HepG2 (cell line): ENCODE results near the gene JPH3. TPM values are rescaled to one million over a fixed set of nuclear protein-coding genes. Genes with fewer than 3 reads are reported as not detected.

Experiments used
- ATAC-seq: fragments of 200-7000 bp; cut with Tn5 transposase; 3 replicates; pipeline ENCODE4 v1.9.1; 2020; ENCODE audit warnings: mild to moderate bottlenecking, moderate library complexity
- BruUV-seq: library from RNA; stranded (reverse); fragments of 400-500 nt; replicated peaks from 2 replicates; lab custom pipeline; 2021; lab: Mats Ljungman, UMichigan
- CTCF ChIA-PET: fragments of 300-600 bp; formaldehyde crosslinking; extraction: SDS; loops from one replicate; lab custom pipeline; 2021; ENCODE audit warnings: low total read pairs, inconsistent platforms, low intra/inter-chr PET ratio; lab: Yijun Ruan, JAX
- POLR2A ChIA-PET: fragments of 350-600 bp; sonication (Branson Sonifier 250); formaldehyde crosslinking; loops from one replicate; lab custom pipeline; 2020; ENCODE audit warnings: antibody characterized with exemption, inconsistent platforms; lab: Yijun Ruan, JAX
- DNase-seq: peaks from one replicate; pipeline ENCODE4 v3.0.0-alpha.2; 2015; ENCODE audit warnings: low spot score
- FAIRE-seq: peaks from 3 replicates; lab custom pipeline; 2011; peaks lifted over from hg19 to GRCh38; lab: Jason Lieb, UNC
- H2AFZ ChIP-seq: one replicate; pipeline ENCODE4 v1.6.1; 2011; ENCODE audit warnings: low read length, inconsistent platforms
- H3K27ac ChIP-seq: fragments of 300-600 bp; 3 replicates; pipeline ENCODE4 v1.8.0; 2011; ENCODE audit warnings: mixed run types, mild to moderate bottlenecking, mixed read lengths, low read length, inconsistent platforms; ENCODE audit not compliant: insufficient read depth; ENCODE audit errors: extremely low read length
- H3K27me3 ChIP-seq, 2 experiments: fragments of 200-600 bp in 1 of 2; 2 replicates in 1 of 2; 3 replicates in 1 of 2; pipeline versions ENCODE4 v1.6.0 to v1.8.0; 2011; ENCODE audit warnings: low read length in 2 of 2, mild to moderate bottlenecking in 2 of 2, moderate library complexity in 2 of 2, inconsistent platforms in 1 of 2; ENCODE audit not compliant: insufficient read depth in 2 of 2, control insufficient read depth in 1 of 2
- H3K36me3 ChIP-seq, 2 experiments: fragments of 200-600 bp in 1 of 2; replicated peaks in 1 of 2; 2 replicates in 1 of 2; 3 replicates in 1 of 2; pipeline versions ENCODE4 v1.5.1 to v1.8.0; 2011; ENCODE audit warnings: low read length in 2 of 2, inconsistent platforms in 1 of 2; ENCODE audit not compliant: insufficient read depth in 2 of 2, control insufficient read depth in 1 of 2
- H3K4me1 ChIP-seq: 2 replicates; pipeline ENCODE4 v1.5.1; 2012; ENCODE audit warnings: low read length, inconsistent platforms; ENCODE audit not compliant: insufficient read depth
- H3K4me2 ChIP-seq: 2 replicates; pipeline ENCODE4 v1.6.0; 2011; ENCODE audit warnings: low read depth, low read length, inconsistent platforms
- H3K4me3 ChIP-seq, 3 experiments: fragments of 200-600 bp in 1 of 3; sonication (generic), shearing (Covaris generic) in 1 of 3; replicated peaks in 1 of 3; 2 replicates each; pipeline ENCODE4 v1.5.1; 2011 to 2016; ENCODE audit warnings: low read length in 3 of 3, inconsistent platforms in 2 of 3, low read depth in 2 of 3, mild to moderate bottlenecking in 2 of 3, control low read depth in 1 of 3, mixed read lengths in 1 of 3; ENCODE audit not compliant: insufficient read depth in 1 of 3
- H3K79me2 ChIP-seq: one replicate; pipeline ENCODE4 v1.6.1; 2011; ENCODE audit warnings: low read length, inconsistent platforms; ENCODE audit not compliant: insufficient read depth
- H3K9ac ChIP-seq: 2 replicates; pipeline ENCODE4 v1.6.0; 2011; ENCODE audit warnings: mild to moderate bottlenecking, low read depth, low read length, inconsistent platforms; ENCODE audit not compliant: insufficient read depth
- H3K9me3 ChIP-seq: 2 replicates; pipeline ENCODE4 v1.5.1; 2012; ENCODE audit warnings: mild to moderate bottlenecking, low read length
- H4K20me1 ChIP-seq: 2 replicates; pipeline ENCODE4 v1.6.0; 2011; ENCODE audit warnings: inconsistent platforms, mild to moderate bottlenecking, low read length, moderate library complexity; ENCODE audit not compliant: insufficient read depth
- FOXJ3 ChIP-seq: sonication (generic); formaldehyde crosslinking; IDR thresholded peaks from 2 replicates; pipeline ENCODE4 v1.4.0; 2020; ENCODE audit warnings: missing genetic modification reagents, mild to moderate bottlenecking, borderline replicate concordance
- FOXP1 ChIP-seq, 2 experiments: fragments of 450-650 bp in 1 of 2; IDR thresholded peaks; 2 replicates each; pipeline ENCODE4 v1.6.1; 2017 to 2018; ENCODE audit warnings: antibody characterized with exemption in 1 of 2
- LCORL ChIP-seq, 2 experiments: fragments of 450-650 bp in 1 of 2; sonication (generic) in 1 of 2; formaldehyde crosslinking in 1 of 2; IDR thresholded peaks; 2 replicates each; pipeline versions ENCODE4 v1.5.0 to v1.6.1; 2017 to 2020; ENCODE audit warnings: antibody characterized with exemption in 1 of 2, missing genetic modification reagents in 1 of 2
- MAFF ChIP-seq: IDR thresholded peaks from 2 replicates; pipeline ENCODE4 v1.6.1; 2011; ENCODE audit warnings: low read depth, low read length, improper control_type of control experiment
- MED8 ChIP-seq: sonication (generic); formaldehyde crosslinking; IDR thresholded peaks from 2 replicates; pipeline ENCODE4 v1.8.1; 2023; ENCODE audit warnings: mild to moderate bottlenecking, missing genetic modification reagents; ENCODE audit not compliant: insufficient replicate concordance
- MTF2 ChIP-seq: sonication (generic); formaldehyde crosslinking; IDR thresholded peaks from 2 replicates; pipeline ENCODE4 v1.5.0; 2020; ENCODE audit warnings: missing genetic modification reagents, borderline replicate concordance
- SALL2 ChIP-seq: sonication (generic); formaldehyde crosslinking; IDR thresholded peaks from 2 replicates; pipeline ENCODE4 v1.8.1; 2023; ENCODE audit warnings: mild to moderate bottlenecking, missing genetic modification reagents, inconsistent platforms
- ZKSCAN5 ChIP-seq: sonication (generic); formaldehyde crosslinking; IDR thresholded peaks from 2 replicates; pipeline ENCODE4 v1.5.1; 2020; ENCODE audit warnings: mild to moderate bottlenecking, missing genetic modification reagents
- ZNF768 ChIP-seq: sonication (generic); formaldehyde crosslinking; IDR thresholded peaks from 2 replicates; pipeline ENCODE4 v1.4.0; 2020; ENCODE audit warnings: missing genetic modification reagents
- WGBS: methylation state at CpG from one replicate; pipeline ENCODE4 v1.1.6; 2017; ENCODE audit warnings: low lambda C conversion rate; 5-methylcytosine and 5-hydroxymethylcytosine counted together
- in situ Hi-C: cut with HindIII; loops from 2 replicates; pipeline ENCODE4 v1.10.0; 2017; ENCODE audit warnings: low pct_unique_long_range_greater_than_20kb; ENCODE audit not compliant: extremely low pct_ligation_motif_present
- intact Hi-C: fragments of 100-400 bp; cut with micrococcal nuclease; formaldehyde crosslinking; loops from one replicate; pipeline ENCODE4 v1.10.0; 2022; ENCODE audit not compliant: unreplicated experiment
- polyA plus RNA-seq, 8 experiments: library from polyadenylated mRNA; depleted of rRNA in 3 of 8; stranded (reverse) in 7 of 8; unstranded in 1 of 8; fragments of >200 nt; fragmentation: Illumina TruSeq in 4 of 8; extraction: Trizol in 4 of 8; gene quantifications; 2 replicates each; pipeline versions ENCODE4 v1.2.1 to v1.2.3, GENCODE V29; 2011 to 2016; ENCODE audit warnings: low read depth in 4 of 8, missing spikeins in 1 of 8, mixed read lengths in 1 of 8; ENCODE audit not compliant: insufficient read depth in 1 of 8
- total RNA-seq, 5 experiments: library from RNA; depleted of rRNA; stranded (reverse); fragments of >200 nt; fragmentation: Illumina TruSeq; extraction: Trizol; gene quantifications; 2 replicates each; pipeline ENCODE4 v1.2.3, GENCODE V29; 2016; ENCODE audit warnings: low read depth in 1 of 5

The JPH3 gene
- total and polyA plus RNA-seq, 2 of the 13 experiments (the other 11 are each of a cell fraction or from before 2014, with no cell fraction given) = not detected

- Histone ChIP-seq H4K20me1 (no peaks in the 10 kb centered on the region), H3K27me3 (peaks cover 12 to 61% of the 10 kb centered on the region in 2 experiments), H3K79me2 (no peaks in the 10 kb centered on the region), H3K4me1 (peaks cover 14% of the 10 kb centered on the region; the same call in 1 of the 2 replicates), H2AFZ (no peak overlapping the region), H3K4me2 (no peak overlapping the region), H3K9ac (no peak overlapping the region), H3K4me3 (no peak overlapping the region), H3K27ac (no peak overlapping the region), H3K9me3 (no peaks in the 10 kb centered on the region), H3K36me3 (no peaks in the 10 kb centered on the region)
- DNase-seq (no peak), ATAC-seq (no peak), FAIRE-seq (no peak)
- 39% methylated on average over 4 of the region's 4 CpGs for WGBS
- no TSS peak for BruUV-seq
- CTCF ChIA-PET = no interaction called here
- POLR2A ChIA-PET = no interaction called here
- TF ChIP-seq MAFF (no peak), ZNF768 (CRISPR knock-in tag) (no peak), MED8 (no peak), SALL2 (CRISPR knock-in tag) (no peak), MTF2 (CRISPR knock-in tag) (no peak), FOXP1 (IDR thresholded peaks at IDR 0.05) (no peak), FOXP1 (CRISPR knock-in tag; IDR thresholded peaks at IDR 0.05) (no peak)
- in situ Hi-C loops (no loop called here), intact Hi-C loops (no loop called here)
Measured at GRCh38 chr16:87579691-87580090, 22.6 kb upstream of the JPH3 start.

GRCh38 chr16:87580855-87581261, 21.4 kb upstream of the JPH3 start:
- H3K27ac ChIP-seq = no peak overlapping the region

More at GRCh38 chr16:87580855-87581261, 21.4 kb upstream of the JPH3 start:
- H3K4me3 ChIP-seq = no peak overlapping the region
- H4K20me1 ChIP-seq = no peaks in the 10 kb centered on the region
- H3K36me3 ChIP-seq = no peaks in the 10 kb centered on the region
- intact Hi-C loops = no loop called here
- H3K4me1 ChIP-seq = peaks cover 10% of the 10 kb centered on the region
- TF ChIP-seq LCORL (IDR thresholded peaks at IDR 0.05) (peak; percentile 83), LCORL (CRISPR knock-in tag; IDR thresholded peaks at IDR 0.05) (no peak), ZKSCAN5 (no peak), FOXJ3 (CRISPR knock-in tag) (no peak)
- no peak overlapping the region for H2AFZ ChIP-seq
- FAIRE-seq = no peak
- ATAC-seq = no peak
- DNase-seq = no peak
- in situ Hi-C loops = no loop called here
- POLR2A ChIA-PET = no interaction called here
- H3K9ac ChIP-seq = no peak overlapping the region
- no TSS peak for BruUV-seq
- CTCF ChIA-PET = no interaction called here
- no peaks in the 10 kb centered on the region for H3K9me3 ChIP-seq
- H3K27me3 ChIP-seq = peaks cover 20 to 65% of the 10 kb centered on the region in 2 experiments
- H3K4me2 ChIP-seq = no peak overlapping the region
- 80% methylated on average over 4 of the region's 4 CpGs for WGBS
- H3K79me2 ChIP-seq = no peaks in the 10 kb centered on the region
